Smooth muscle cell (in vitro differentiated cells): ENCODE measurements around the gene OR10G6. TPM values are rescaled to one million over a fixed set of nuclear protein-coding genes. Genes with fewer than 3 reads are reported as not detected.

ENCODE experiments used
- polyA plus RNA-seq: library from polyadenylated mRNA; unstranded; fragments of >200 nt; fragmentation: Nextera tagmentation; extraction: Ambion mirVana; gene quantifications from 2 replicates; pipeline ENCODE4 v1.2.1, GENCODE V29; 2016
- total RNA-seq: library from RNA; depleted of rRNA; stranded (reverse); fragments of >200 nt; gene quantifications from 2 replicates; pipeline ENCODE4 v1.2.3, GENCODE V29; 2014

OR10G6 gene
- total and polyA plus RNA-seq, 2 experiments from 2014 or later = not detected

Other genes with a start within 250 kb of the OR10G6 start
- gene OR6X1, start 240.6 kb downstream of the OR10G6 start, total RNA-seq = not detected in 2 replicates
- not detected in 2 replicates for gene OR6X1, start 240.6 kb downstream of the OR10G6 start, polyA plus RNA-seq
- not detected in 2 replicates for gene OR6M1, start 188.8 kb downstream of the OR10G6 start, total RNA-seq
- gene OR6M1, start 188.8 kb downstream of the OR10G6 start, polyA plus RNA-seq = not detected in 2 replicates
- not detected in 2 replicates for gene TMEM225, start 109.5 kb downstream of the OR10G6 start, total RNA-seq
- not detected in 2 replicates for gene TMEM225, start 109.5 kb downstream of the OR10G6 start, polyA plus RNA-seq
- not detected in 2 replicates for gene OR8D4, start 93.0 kb downstream of the OR10G6 start, total RNA-seq
- gene OR8D4, start 93.0 kb downstream of the OR10G6 start, polyA plus RNA-seq = not detected in 2 replicates
- not detected in 2 replicates for gene OR4D5, start 55.5 kb downstream of the OR10G6 start, total RNA-seq
- gene OR4D5, start 55.5 kb downstream of the OR10G6 start, polyA plus RNA-seq = not detected in 2 replicates
- not detected in 2 replicates for gene OR6T1, start 51.3 kb downstream of the OR10G6 start, total RNA-seq
- gene OR6T1, start 51.3 kb downstream of the OR10G6 start, polyA plus RNA-seq = not detected in 2 replicates
- gene OR10S1, start 17.4 kb downstream of the OR10G6 start, total RNA-seq = not detected in 2 replicates
- not detected in 2 replicates for gene OR10S1, start 17.4 kb downstream of the OR10G6 start, polyA plus RNA-seq
- gene OR10G4, start 17.8 kb upstream of the OR10G6 start, total RNA-seq = not detected in 2 replicates
- gene OR10G4, start 17.8 kb upstream of the OR10G6 start, polyA plus RNA-seq = not detected in 2 replicates
- not detected in 2 replicates for gene OR10G9, start 27.9 kb upstream of the OR10G6 start, total RNA-seq
- gene OR10G9, start 27.9 kb upstream of the OR10G6 start, polyA plus RNA-seq = not detected in 2 replicates
- gene OR10G8, start 31.6 kb upstream of the OR10G6 start, total RNA-seq = not detected in 2 replicates
- not detected in 2 replicates for gene OR10G8, start 31.6 kb upstream of the OR10G6 start, polyA plus RNA-seq
- not detected in 2 replicates for gene OR10G7, start 46.2 kb upstream of the OR10G6 start, total RNA-seq
- not detected in 2 replicates for gene OR10G7, start 46.2 kb upstream of the OR10G6 start, polyA plus RNA-seq
- 10.1 and 11.5 TPM in 2 replicates for gene VWA5A, start 120.3 kb upstream of the OR10G6 start, total RNA-seq
- gene VWA5A, start 120.3 kb upstream of the OR10G6 start, polyA plus RNA-seq = 12.3 and 16.0 TPM in 2 replicates
- not detected in 2 replicates for gene OR10D3, start 188.2 kb upstream of the OR10G6 start, total RNA-seq
- not detected in 2 replicates for gene OR10D3, start 188.2 kb upstream of the OR10G6 start, polyA plus RNA-seq
- gene OR8G1, start 245.9 kb upstream of the OR10G6 start, total RNA-seq = not detected in 2 replicates
- gene OR8G1, start 245.9 kb upstream of the OR10G6 start, polyA plus RNA-seq = not detected in 2 replicates